ENCODE data around the gene CDH4.

Gene CDH4

DNA sequence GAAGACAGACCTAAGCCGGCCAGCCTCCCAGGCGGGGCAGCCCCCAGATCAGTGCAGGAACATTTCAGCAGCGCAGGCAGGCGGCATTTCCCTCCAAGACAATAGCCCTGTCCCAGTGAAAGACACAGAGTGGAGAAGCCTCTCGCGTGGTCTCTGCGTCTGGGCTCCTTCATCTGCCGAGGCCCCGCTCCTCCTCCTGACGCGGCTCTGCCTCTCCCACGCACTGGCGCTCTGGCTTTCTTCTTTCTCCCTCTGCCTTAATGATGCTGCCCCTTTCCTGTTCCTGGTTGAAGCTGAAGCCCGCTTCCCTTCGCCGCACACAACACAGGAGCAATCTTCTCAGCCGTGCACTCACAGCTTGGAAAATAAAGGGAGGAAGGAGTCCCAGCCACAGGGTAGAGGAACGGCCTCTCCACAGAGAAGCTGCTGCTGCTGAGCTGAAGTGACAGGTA, 347.5 kb downstream of the CDH4 start:
- no peak for ATAC-seq (replicated peaks)
- no peak for DNase-seq
- peaks cover 3% of the 10 kb centered on the region in 2 donors for H3K36me3 Mint-ChIP-seq
- H3K4me3 Mint-ChIP-seq = no peak overlapping the region
- H3K4me1 Mint-ChIP-seq = no peaks in the 10 kb centered on the region
- no peak overlapping the region for H3K27ac Mint-ChIP-seq
- no peaks in the 10 kb centered on the region for H3K27me3 Mint-ChIP-seq
- H3K9me3 Mint-ChIP-seq = peaks cover 15 to 16% of the 10 kb centered on the region in 2 donors

DNA sequence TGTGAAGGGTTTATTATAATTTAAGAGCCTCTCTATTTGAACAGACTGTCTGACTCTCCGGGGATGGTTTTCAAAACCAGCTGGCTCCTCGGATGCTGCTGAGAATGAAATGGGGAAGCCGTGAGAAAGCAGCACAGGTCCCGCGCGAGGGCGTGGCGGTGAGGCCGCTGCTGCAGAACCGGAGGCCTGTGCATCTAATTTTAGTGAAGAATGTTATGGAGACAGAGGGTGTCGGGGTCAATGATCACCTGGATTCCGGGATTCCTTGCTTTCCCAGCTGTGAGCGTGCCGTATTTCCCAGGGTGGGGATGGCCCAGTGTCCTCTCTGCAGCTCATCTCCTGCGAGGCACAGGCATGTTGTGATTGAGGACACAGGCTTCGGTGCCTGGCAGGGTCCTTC, 348.0 kb downstream of the CDH4 start:
- Mint-ChIP-seq H3K27ac (no peak overlapping the region), H3K27me3 (no peaks in the 10 kb centered on the region), H3K36me3 (peaks cover 3% of the 10 kb centered on the region in 2 donors), H3K9me3 (peaks cover 15 to 16% of the 10 kb centered on the region in 2 donors), H3K4me3 (no peak overlapping the region), H3K4me1 (no peaks in the 10 kb centered on the region)
- no peak for DNase-seq
- no peak for ATAC-seq (replicated peaks)

DNA sequence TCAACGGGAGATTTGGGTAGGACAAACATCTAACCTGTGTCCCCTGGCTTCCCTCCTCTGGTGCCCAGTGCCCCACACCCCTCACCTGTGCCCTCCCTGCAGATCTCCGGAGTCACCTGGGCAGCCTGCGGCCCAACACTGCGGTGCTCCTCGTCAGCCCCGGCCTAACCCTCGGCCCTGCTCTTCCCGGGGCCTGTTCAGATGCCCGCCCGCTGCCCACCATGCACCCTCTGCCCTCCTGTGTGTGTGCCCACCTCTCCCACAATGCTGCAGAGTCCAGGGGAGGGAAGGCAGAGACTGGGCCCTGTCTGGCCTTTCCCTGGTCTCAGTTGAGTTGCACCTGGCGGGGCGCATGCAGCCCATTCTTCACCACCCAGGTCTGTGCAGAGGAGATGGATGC, 349.3 kb downstream of the CDH4 start:
- Mint-ChIP-seq H3K4me1 (no peaks in the 10 kb centered on the region), H3K27me3 (no peaks in the 10 kb centered on the region), H3K36me3 (no peaks in the 10 kb centered on the region), H3K9me3 (peaks cover 14 to 15% of the 10 kb centered on the region in 2 donors), H3K27ac (no peak overlapping the region), H3K4me3 (no peak overlapping the region)
- no peak for ATAC-seq (replicated peaks)
- no peak for DNase-seq

DNA sequence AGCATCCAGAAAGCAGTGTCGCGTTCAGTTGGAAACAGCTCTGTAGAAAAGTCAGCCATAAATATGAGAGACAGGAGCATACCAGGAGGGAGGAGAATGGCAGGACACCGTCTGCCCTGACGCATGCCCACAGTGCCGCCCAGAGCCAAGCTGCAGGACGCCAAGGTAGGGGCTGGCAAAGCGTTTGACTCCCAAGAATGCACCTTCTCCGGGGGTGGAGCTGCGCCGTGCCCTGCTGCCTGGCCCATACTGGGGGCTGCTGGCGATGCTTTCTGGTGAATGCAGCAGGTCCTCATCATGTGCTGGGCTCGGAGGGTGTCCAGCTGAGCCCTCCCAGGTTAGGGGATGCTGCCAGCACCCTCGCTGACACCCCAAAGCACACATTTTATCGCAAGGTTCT, 349.8 kb downstream of the CDH4 start:
- no peak overlapping the region for H3K4me3 Mint-ChIP-seq
- no peaks in the 10 kb centered on the region for H3K27me3 Mint-ChIP-seq
- no peak for DNase-seq
- ATAC-seq (replicated peaks) = no peak
- H3K27ac Mint-ChIP-seq = no peak overlapping the region
- no peaks in the 10 kb centered on the region for H3K4me1 Mint-ChIP-seq
- no peaks in the 10 kb centered on the region for H3K36me3 Mint-ChIP-seq
- H3K9me3 Mint-ChIP-seq = peaks cover 11 to 12% of the 10 kb centered on the region in 2 donors

DNA sequence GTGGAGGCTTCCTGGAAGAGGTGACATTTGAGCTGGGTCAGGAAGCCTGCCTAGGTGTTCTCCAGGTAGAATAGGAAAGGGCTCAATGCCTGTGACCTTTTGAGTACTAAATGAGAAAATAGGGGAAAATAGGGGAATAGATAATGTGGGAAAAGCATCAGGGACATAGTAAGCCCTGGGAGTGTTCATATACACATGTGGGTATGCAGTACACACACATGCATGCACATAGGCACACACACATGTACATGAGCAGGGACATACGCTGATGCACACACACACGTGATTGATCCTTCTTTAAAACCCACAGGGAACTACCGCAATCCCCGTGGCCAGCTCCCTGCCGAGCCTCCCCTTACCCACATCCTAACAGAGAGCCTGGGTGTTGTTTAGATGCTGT, 351.7 kb downstream of the CDH4 start:
- Mint-ChIP-seq H3K27me3 (no peaks in the 10 kb centered on the region), H3K4me1 (no peaks in the 10 kb centered on the region), H3K27ac (no peak overlapping the region), H3K36me3 (no peaks in the 10 kb centered on the region), H3K9me3 (peaks cover 5 to 12% of the 10 kb centered on the region in 2 donors), H3K4me3 (no peak overlapping the region)
- ATAC-seq (replicated peaks) (no peak), DNase-seq (no peak)

DNA sequence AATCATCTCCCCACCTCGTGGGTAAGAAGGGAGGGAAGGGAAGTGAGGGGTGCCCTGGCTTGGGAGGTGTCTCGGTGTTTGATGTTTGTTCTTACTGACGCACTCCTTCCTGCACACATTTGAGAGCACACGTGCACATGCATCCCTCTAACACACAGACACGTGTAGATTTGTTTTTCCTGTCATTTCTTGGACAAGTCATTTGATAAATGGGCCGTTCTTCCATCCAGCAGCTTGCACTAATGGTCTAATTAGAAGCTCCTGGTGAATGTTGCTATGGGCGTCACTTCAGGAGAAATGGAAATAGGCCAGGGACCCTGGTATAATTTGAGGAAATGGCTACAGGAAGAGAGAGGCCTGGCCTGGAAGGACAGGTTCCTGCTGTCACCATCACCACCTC, 352.5 kb downstream of the CDH4 start:
- H3K9me3 Mint-ChIP-seq = peaks cover 5 to 12% of the 10 kb centered on the region in 2 donors
- DNase-seq = no peak
- no peaks in the 10 kb centered on the region for H3K27me3 Mint-ChIP-seq
- no peaks in the 10 kb centered on the region for H3K4me1 Mint-ChIP-seq
- no peak overlapping the region for H3K4me3 Mint-ChIP-seq
- no peak overlapping the region for H3K27ac Mint-ChIP-seq
- no peak for ATAC-seq (replicated peaks)
- no peaks in the 10 kb centered on the region for H3K36me3 Mint-ChIP-seq

DNA sequence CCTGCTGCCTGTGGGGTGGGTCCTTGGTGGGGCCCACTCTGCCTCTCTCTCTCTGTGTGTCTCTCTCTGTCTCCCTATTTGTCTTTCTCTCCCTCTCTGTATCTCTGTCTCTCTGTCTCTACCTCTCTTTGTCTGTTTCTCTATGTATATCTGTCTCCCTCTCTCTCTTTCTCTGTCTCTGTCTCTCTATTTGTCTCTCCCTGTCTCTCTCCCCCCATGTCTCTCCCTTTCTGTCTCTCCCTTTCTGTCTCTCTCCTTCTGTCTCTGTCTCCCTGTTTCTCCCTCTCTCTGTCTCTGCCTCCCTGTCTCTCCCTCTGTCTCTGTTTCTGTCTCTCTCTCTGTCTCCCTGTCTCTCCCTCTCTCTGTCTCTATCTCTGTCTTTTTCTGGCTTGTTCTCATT, 353.2 kb downstream of the CDH4 start:
- no peaks in the 10 kb centered on the region for H3K36me3 Mint-ChIP-seq
- H3K9me3 Mint-ChIP-seq = peaks cover 8 to 16% of the 10 kb centered on the region in 2 donors
- H3K27me3 Mint-ChIP-seq = no peaks in the 10 kb centered on the region
- H3K27ac Mint-ChIP-seq = no peak overlapping the region
- H3K4me3 Mint-ChIP-seq = no peak overlapping the region
- ATAC-seq (replicated peaks) = no peak
- no peak for DNase-seq
- no peaks in the 10 kb centered on the region for H3K4me1 Mint-ChIP-seq

DNA sequence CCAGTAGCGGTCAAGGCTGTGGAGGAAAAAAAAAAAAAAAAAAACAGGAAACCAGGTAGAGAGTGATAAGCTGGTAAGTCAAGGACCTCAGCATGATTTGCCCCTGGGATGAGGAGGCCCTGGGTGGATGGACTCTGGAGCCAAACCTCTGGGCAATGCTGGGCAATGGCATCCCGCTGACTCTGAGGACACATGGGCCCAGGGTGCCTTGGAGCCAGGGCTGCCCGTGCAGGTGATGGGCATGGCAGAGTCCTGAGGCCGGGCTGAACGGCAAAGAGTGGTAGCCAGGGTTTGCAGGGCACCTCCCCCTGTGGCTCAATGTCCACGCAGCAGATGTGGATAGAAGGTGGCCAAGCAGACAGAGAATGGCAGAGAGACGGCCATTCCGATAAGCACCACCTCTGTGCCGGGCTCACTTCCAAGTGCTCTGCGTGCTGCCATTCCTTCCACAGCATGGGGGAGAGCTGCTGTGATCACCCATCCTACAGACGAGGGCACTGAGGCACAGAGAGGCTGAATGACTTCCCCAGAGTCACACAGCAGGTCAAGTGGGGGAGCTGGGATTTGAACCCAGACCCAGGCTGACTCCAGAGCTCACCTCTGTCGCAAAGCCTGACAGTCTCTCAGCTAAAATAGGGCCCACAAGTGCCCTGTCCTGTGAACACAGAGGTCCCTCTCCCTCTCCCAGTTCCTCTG, 353.9 kb downstream of the CDH4 start:
- H3K9me3 Mint-ChIP-seq = peaks cover 8 to 16% of the 10 kb centered on the region in 2 donors
- ATAC-seq (replicated peaks) (no peak), DNase-seq (no peak)
- no peaks in the 10 kb centered on the region for H3K27me3 Mint-ChIP-seq
- no peaks in the 10 kb centered on the region for H3K4me1 Mint-ChIP-seq
- no peak overlapping the region for H3K4me3 Mint-ChIP-seq
- H3K36me3 Mint-ChIP-seq = no peaks in the 10 kb centered on the region
- no peak overlapping the region for H3K27ac Mint-ChIP-seq

DNA sequence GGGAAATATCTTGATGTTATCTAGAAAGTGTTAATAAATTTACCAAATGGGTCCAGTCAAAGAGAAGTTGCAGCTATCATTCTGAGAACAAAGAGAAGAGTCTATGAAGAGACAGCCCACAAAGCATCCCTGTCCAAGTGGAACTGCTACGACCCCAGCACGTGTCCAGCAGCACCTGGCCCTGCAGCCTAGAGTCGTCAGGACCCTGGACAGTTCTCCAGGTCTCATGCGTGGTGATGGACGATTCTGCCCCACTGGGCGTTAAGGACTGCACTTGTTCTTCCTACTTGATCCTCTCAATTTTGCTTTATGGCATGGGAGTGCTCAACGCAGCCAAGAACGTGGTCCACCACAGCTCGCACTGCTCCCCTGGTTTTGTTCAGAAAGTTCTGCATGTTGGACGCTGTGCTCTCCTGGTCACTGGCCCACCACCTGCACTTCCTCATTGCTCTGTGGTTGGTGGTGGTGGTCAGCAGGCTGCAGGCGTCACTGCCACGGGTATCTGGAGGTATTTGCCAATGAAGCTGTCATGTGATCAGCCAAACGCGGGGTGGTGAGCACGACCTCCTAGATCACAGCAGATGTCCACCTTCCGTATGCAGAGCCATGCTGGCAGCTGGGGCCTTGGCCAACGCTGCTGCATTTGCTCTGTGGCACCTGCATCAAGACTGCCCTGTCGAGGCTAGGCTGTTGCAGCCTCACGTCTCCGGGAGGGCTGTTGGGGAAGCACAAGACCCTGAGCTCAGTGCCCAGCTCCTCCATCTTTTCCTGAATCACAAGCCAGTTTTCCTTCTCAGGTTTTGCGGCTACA, 356.4 kb downstream of the CDH4 start:
- no peak overlapping the region for H3K27ac Mint-ChIP-seq
- H3K9me3 Mint-ChIP-seq = peaks cover 11% of the 10 kb centered on the region in 2 donors
- H3K36me3 Mint-ChIP-seq = no peaks in the 10 kb centered on the region
- no peak for ATAC-seq (replicated peaks)
- H3K4me3 Mint-ChIP-seq = no peak overlapping the region
- no peaks in the 10 kb centered on the region for H3K27me3 Mint-ChIP-seq
- no peak for DNase-seq
- H3K4me1 Mint-ChIP-seq = no peaks in the 10 kb centered on the region

DNA sequence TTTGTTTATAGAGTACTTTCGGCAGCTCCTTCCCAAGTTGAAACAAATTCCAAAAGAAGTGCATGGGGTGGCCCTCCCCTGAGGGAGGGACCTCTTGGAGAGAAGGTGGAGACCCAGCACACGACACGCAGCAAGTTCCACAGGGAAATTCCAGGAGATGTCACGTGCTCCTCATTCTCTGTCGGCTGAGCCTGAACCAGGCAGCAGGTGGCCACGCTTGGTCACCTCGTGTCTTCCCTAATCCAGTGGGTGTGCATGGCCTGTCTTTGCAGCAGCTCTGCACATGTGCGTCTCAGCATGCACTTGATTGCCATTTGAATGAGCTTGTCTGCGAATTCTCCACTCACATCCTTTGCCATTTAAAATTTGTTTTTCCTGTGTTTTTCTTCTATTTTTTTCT, 357.4 kb downstream of the CDH4 start:
- Mint-ChIP-seq H3K27ac (no peak overlapping the region), H3K36me3 (no peaks in the 10 kb centered on the region), H3K4me3 (no peak overlapping the region), H3K9me3 (peaks cover 9 to 11% of the 10 kb centered on the region in 2 donors), H3K27me3 (no peaks in the 10 kb centered on the region), H3K4me1 (no peaks in the 10 kb centered on the region)
- no peak for DNase-seq
- no peak for ATAC-seq (replicated peaks)

DNA sequence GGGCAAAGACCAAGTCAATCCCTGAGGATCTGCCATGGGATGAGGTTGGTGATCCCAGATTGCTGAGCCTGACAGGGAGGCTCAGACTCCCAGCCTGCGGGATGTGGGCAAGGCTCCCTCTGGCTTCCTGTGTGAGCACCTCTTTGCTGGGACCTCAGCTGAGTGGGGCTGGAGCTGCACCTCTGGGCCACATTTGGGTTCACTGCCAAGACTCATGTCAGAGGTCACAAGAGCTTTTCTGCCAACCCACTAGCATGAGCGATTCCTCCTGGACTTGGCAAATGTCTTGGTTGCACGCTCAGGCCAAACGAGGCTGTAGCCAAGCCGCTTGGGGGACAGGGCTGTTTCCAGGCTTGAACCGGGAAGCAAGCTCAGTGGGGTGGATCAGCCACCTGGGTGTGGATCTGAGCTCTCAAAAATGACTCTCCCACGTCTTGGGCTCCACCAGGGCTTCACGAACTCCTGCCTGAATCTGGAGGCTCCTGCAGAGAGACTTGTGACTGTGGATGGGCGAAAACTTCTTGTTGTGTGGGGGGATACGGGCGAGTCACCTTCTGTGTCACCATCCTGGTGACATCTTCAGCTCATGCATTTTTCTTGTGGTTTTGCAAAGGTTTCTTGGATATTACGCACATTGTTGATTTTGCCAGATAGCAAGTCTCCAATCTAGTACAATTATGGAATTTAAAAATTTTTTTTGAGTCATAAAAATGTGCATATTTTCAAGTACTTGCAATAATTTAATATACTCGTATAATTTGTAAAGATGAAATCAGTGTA, 359.5 kb downstream of the CDH4 start:
- Mint-ChIP-seq H3K27me3 (no peaks in the 10 kb centered on the region), H3K4me3 (no peak overlapping the region), H3K36me3 (no peaks in the 10 kb centered on the region), H3K4me1 (no peaks in the 10 kb centered on the region), H3K27ac (no peak overlapping the region), H3K9me3 (peaks cover 5 to 6% of the 10 kb centered on the region in 2 donors)
- ATAC-seq (replicated peaks) (no peak), DNase-seq (no peak)

DNA sequence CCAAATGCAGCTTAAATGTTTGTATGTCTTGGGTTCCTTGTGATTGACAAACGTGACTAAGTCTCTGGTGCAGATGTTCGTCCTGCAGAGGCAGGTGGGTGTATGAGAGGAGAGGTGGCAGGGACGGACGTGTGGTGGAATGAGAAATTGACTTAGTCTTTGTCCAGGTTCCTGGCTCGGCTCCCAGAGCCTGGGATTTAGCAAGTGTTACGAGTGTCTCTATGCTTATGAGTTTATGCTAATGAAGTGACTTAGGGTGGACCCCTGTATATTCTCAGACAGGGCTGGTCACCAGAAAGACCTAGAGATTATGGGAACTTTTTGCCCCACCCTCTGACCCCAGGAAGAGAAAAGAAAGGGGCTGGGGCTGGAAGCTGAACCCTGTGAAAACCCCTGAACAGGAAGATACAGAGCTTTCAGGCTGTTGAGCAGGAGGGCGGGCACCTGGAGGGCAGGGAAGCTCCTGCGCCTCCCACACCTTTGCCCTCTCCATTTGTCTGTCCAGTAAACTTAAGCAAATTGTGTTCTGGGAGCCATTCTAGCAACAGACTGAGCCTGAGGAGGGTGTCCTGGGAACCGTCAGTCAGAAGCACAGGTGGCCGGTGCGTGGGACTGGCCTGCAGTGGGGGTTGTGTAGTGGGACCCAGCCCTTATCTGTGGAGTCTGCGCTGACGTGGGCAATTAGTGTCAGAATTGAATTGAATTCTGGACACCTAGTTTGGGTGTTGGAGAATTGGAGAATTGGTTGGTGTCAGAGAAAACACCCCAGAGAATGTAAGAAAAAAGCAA, 362.1 kb downstream of the CDH4 start:
- Mint-ChIP-seq H3K4me3 (no peak overlapping the region), H3K27ac (no peak overlapping the region), H3K27me3 (no peaks in the 10 kb centered on the region), H3K9me3 (peaks cover 9 to 10% of the 10 kb centered on the region in 2 donors), H3K4me1 (no peaks in the 10 kb centered on the region), H3K36me3 (no peaks in the 10 kb centered on the region)
- no peak for ATAC-seq (replicated peaks)
- no peak for DNase-seq

DNA sequence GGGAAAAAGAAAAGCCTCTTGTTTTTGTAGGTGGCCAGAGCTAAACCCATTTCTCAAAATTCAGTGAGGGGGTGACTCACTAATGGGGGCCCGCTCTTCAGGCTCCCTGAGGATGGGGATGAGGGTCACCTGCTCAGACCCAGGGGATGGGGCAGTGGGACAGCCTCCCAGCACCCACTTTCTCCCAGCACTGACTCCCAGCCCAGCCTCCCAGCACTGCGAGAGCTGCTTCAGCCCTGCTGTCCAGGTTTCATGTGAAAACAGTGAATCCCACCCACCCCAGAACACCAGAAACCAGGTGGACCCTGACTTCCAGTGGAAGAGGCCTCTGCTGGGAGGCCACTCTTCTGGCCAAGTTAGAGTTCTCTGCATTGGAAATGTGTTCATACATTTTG, 362.6 kb downstream of the CDH4 start:
- Mint-ChIP-seq H3K4me1 (no peaks in the 10 kb centered on the region), H3K4me3 (no peak overlapping the region), H3K27ac (no peak overlapping the region), H3K27me3 (no peaks in the 10 kb centered on the region), H3K9me3 (peaks cover 9 to 10% of the 10 kb centered on the region in 2 donors), H3K36me3 (no peaks in the 10 kb centered on the region)
- ATAC-seq (replicated peaks) = no peak
- DNase-seq = no peak

DNA sequence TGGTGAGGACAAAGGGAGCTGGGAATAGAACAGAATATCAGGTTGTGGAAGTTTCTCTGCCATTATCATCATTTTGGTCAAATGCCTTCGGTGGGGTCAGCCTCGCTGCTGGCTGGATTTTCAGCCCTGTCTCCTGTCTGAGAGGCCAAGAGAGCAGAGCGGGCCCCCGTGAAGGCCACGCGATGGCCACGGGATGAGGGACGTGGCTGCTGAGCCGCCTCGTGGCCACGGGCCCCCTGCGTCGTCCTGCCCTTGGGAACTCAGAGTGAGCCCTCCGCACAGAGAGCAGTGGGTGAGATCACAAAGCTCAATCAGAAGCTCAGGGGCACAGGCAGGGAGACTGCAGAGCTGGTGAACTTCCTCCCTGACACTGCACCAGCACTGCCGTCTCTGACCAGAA, 363.7 kb downstream of the CDH4 start:
- Mint-ChIP-seq H3K27ac (no peak overlapping the region), H3K4me3 (no peak overlapping the region)

More for the DNA sequence above, 363.7 kb downstream of the CDH4 start:
- H3K36me3 Mint-ChIP-seq = no peaks in the 10 kb centered on the region
- ATAC-seq (replicated peaks) = no peak
- H3K4me1 Mint-ChIP-seq = no peaks in the 10 kb centered on the region
- no peak for DNase-seq
- H3K9me3 Mint-ChIP-seq = peaks cover 6 to 12% of the 10 kb centered on the region in 2 donors
- no peaks in the 10 kb centered on the region for H3K27me3 Mint-ChIP-seq
